Subcutaneous abdominal adipose tissue (tissue), 5 donors: Measurements from ENCODE around the gene FAM200B.
A peak's percentile ranks its signal among the peaks of the same experiment; 100 is the strongest.

ENCODE experiments used
- H3K27ac ChIP-seq: one replicate; pipeline ENCODE4 v1.7.0; 2013; ENCODE audit warnings: low read depth, mild to moderate bottlenecking, inconsistent platforms, low read length, moderate library complexity
- H3K27me3 ChIP-seq, 5 donors: one replicate each; pipeline ENCODE4 v1.7.0; 2013; ENCODE audit warnings: low read length in 5 of 5, inconsistent platforms in 1 of 5; ENCODE audit not compliant: control insufficient read depth in 5 of 5, insufficient read depth in 4 of 5
- H3K36me3 ChIP-seq, 5 donors: one replicate each; pipeline ENCODE4 v1.7.0; 2013; ENCODE audit warnings: low read length in 5 of 5; ENCODE audit not compliant: control insufficient read depth in 5 of 5, insufficient read depth in 5 of 5
- H3K4me1 ChIP-seq, 5 donors: one replicate each; pipeline ENCODE4 v1.7.0; 2013; ENCODE audit warnings: low read length in 5 of 5, mild to moderate bottlenecking in 3 of 5, moderate library complexity in 1 of 5; ENCODE audit not compliant: control insufficient read depth in 5 of 5, insufficient read depth in 5 of 5
- H3K4me3 ChIP-seq, 5 donors: one replicate each; pipeline ENCODE4 v1.7.0; 2013; ENCODE audit warnings: low read length in 5 of 5, low read depth in 1 of 5
- H3K9ac ChIP-seq, 5 donors: one replicate each; pipeline ENCODE4 v1.7.0; 2013; ENCODE audit warnings: low read length in 5 of 5, mild to moderate bottlenecking in 4 of 5, moderate library complexity in 3 of 5
- H3K9me3 ChIP-seq, 5 donors: one replicate each; pipeline ENCODE4 v1.7.0; 2013; ENCODE audit warnings: low read length in 5 of 5; ENCODE audit not compliant: control insufficient read depth in 5 of 5
- donor health status: healthy.
- donor health status: healthy.
- donor health status: healthy.
- donor health status: healthy.
- donor health status: healthy.

The FAM200B gene

GRCh38 chr4:15681372-15682241, at the start of gene FAM200B:
FAM200B (plus strand) TSS chr4:15681827; CDS start chr4:15686978, 5,151 bp downstream.
- H3K27ac ChIP-seq, result peak within 1 kb of the TSS; percentile 98
- H3K9ac ChIP-seq, result peak within 1 kb of the TSS; percentile 84 to 99 (median 98)
- no peaks in the 10 kb centered on the region for H3K27me3 ChIP-seq
- H3K36me3 ChIP-seq, result peaks cover 5 to 9% (median 5%) of the 10 kb centered on the region in 5 donors
- no peaks in the 10 kb centered on the region for H3K9me3 ChIP-seq
- peaks cover 0 to 21% (median 19%) of the 10 kb centered on the region in 5 donors for H3K4me1 ChIP-seq
- H3K4me3 ChIP-seq, result peak within 1 kb of the TSS; percentile 73 to 96 (median 90)

DNA sequence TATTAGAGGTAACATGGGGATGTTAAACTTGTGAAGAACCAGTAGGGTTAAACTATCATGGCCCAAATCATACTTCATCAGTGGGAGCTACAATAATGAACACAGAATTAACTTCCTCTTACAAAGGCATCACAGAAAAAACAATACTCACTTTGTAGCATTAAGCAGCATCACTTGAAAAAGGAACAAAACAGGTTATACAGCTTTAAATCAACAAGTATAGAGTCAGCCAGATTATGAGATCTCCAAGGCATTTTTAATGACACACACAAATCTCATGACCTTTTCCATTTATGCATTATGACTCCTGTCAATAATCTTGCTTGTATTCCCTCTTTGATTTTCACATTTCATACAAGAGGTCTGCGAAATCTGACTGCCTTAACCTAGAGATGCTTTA, 44.8 kb upstream of the FAM200B start:
- H3K36me3 ChIP-seq, result peaks cover 27 to 44% (median 41%) of the 10 kb centered on the region in 5 donors
- H3K4me3 ChIP-seq, result no peak overlapping the region
- H3K4me1 ChIP-seq, result no peaks in the 10 kb centered on the region
- no peaks in the 10 kb centered on the region for H3K9me3 ChIP-seq
- no peaks in the 10 kb centered on the region for H3K27me3 ChIP-seq
- no peak overlapping the region for H3K27ac ChIP-seq
- no peak overlapping the region for H3K9ac ChIP-seq

GRCh38 chr4:15638418-15638817, 43.2 kb upstream of the FAM200B start:
- H3K4me3 ChIP-seq, result no peak overlapping the region
- H3K27ac ChIP-seq, result no peak overlapping the region
- H3K4me1 ChIP-seq, result peaks cover 0 to 4% (median 0%) of the 10 kb centered on the region in 5 donors
- H3K9me3 ChIP-seq, result no peaks in the 10 kb centered on the region
- no peaks in the 10 kb centered on the region for H3K27me3 ChIP-seq
- H3K9ac ChIP-seq, result no peak overlapping the region
- H3K36me3 ChIP-seq, result peaks cover 23 to 43% (median 33%) of the 10 kb centered on the region in 5 donors

DNA sequence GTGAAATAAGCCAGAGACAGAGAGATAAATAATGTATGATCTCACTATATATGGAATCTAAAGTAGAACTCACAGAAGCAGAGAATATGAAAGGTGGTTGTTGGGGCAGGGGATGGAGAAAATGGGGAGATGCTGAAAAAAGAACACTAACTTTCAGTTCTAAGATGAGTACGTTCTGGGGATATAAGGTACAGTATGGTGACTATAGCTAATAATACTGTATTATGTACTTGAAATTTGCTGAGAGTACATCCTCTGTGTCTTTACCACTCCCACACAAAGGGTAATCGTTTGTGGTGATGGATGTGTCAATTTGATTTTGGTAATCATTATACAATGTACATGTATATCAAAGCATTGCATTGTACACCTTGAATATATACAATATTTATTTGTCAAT, 33.0 kb upstream of the FAM200B start:
- no peaks in the 10 kb centered on the region for H3K27me3 ChIP-seq
- H3K36me3 ChIP-seq, result peaks cover 0 to 3% (median 0%) of the 10 kb centered on the region in 5 donors
- no peak overlapping the region for H3K27ac ChIP-seq
- H3K9me3 ChIP-seq, result no peaks in the 10 kb centered on the region
- H3K4me1 ChIP-seq, result peaks cover 2 to 52% (median 40%) of the 10 kb centered on the region in 5 donors
- H3K4me3 ChIP-seq, result no peak overlapping the region
- peak overlapping the region in 1 of 5 donors; percentile 17 for H3K9ac ChIP-seq

DNA sequence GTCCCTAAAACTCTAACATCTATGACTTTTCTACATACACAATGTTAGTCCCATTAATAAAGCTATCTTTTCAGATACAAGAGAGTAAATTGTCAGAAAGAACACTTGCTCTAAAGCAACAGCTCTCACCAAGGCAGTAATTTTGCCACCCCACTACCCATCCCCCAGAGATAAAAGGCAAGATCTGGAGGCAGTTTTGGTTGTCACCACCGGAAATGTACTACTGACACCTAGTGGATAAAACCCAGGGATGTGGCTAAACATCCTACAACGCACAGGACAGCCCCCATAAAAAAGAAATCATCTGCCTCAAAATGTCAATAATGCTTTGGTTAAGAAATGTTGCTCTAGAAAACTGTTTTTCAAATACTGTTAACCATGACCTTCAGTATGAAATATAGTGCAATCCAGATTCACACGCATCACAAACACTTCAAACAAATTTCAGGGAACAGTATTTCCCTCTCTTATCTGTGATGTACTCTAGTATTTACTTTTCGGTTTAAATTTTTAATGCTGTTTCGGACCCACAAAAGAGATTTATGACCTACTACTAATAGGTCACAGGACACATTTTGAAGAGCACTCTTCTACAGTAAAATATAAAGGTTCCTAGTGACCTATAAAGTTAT, 31.6 kb upstream of the FAM200B start:
- H3K9ac ChIP-seq, result no peak overlapping the region
- H3K9me3 ChIP-seq, result no peaks in the 10 kb centered on the region
- peaks cover 5 to 55% (median 48%) of the 10 kb centered on the region in 5 donors for H3K4me1 ChIP-seq
- peak overlapping the region; percentile 99 for H3K27ac ChIP-seq
- no peaks in the 10 kb centered on the region for H3K27me3 ChIP-seq
- no peaks in the 10 kb centered on the region for H3K36me3 ChIP-seq
- H3K4me3 ChIP-seq, result peak overlapping the region in 1 of 5 donors; percentile 10

- H3K9ac ChIP-seq, result peak overlapping the region in 4 of 5 donors; percentile 22 to 92 (median 68)
- peak overlapping the region; percentile 99 for H3K27ac ChIP-seq
- no peak overlapping the region for H3K4me3 ChIP-seq
- H3K9me3 ChIP-seq, result no peaks in the 10 kb centered on the region
- H3K27me3 ChIP-seq, result no peaks in the 10 kb centered on the region
- no peaks in the 10 kb centered on the region for H3K36me3 ChIP-seq
- H3K4me1 ChIP-seq, result peaks cover 5 to 63% (median 53%) of the 10 kb centered on the region in 5 donors
Measured at GRCh38 chr4:15651676-15652075, 30.0 kb upstream of the FAM200B start.

DNA sequence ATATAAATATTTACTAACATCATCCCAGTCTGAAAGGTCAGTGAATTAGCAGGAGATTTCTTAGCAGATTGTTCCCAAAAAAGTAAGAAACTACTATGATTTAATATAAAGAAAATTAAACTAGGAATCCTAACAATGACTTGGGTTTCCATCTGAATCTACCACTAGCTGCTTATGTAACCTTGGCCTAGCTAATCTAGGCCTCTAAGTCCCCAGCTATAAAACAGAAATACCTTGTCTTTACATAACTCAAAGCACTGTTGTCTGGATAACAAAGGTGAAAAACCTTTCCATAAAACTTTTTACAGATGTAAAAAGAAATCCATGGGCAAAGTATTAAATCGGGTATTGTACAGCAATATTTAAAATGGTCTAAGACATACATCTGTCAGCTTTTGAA, 29.4 kb upstream of the FAM200B start:
- no peaks in the 10 kb centered on the region for H3K9me3 ChIP-seq
- peaks cover 5 to 68% (median 53%) of the 10 kb centered on the region in 5 donors for H3K4me1 ChIP-seq
- H3K9ac ChIP-seq, result peak overlapping the region; percentile 22 to 92 (median 57)
- H3K27ac ChIP-seq, result peak overlapping the region; percentile 99
- no peak overlapping the region for H3K4me3 ChIP-seq
- no peaks in the 10 kb centered on the region for H3K36me3 ChIP-seq
- no peaks in the 10 kb centered on the region for H3K27me3 ChIP-seq

DNA sequence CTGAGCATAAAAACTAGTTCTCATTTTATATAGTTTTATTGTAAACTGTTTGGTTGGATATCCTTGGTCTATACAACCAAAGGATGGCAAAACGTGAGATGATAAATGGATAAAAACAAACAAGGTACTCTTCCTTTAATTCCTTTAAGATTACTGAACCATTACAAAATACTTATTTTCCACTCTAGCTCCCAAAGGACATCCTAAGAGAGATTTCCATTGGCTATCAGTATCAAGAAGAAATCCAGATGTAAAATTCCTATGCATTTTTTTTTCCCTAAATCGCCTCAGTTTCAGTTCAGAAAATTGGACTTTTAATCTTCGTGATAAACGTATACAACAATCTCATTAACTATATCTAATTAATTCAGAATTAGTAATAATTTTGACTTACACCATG, 28.8 kb upstream of the FAM200B start:
- Histone ChIP-seq H3K4me3 (peak overlapping the region in 3 of 5 donors; percentile 79 to 90 (median 86)), H3K9ac (peak overlapping the region in 4 of 5 donors; percentile 81 to 93 (median 90))

DNA sequence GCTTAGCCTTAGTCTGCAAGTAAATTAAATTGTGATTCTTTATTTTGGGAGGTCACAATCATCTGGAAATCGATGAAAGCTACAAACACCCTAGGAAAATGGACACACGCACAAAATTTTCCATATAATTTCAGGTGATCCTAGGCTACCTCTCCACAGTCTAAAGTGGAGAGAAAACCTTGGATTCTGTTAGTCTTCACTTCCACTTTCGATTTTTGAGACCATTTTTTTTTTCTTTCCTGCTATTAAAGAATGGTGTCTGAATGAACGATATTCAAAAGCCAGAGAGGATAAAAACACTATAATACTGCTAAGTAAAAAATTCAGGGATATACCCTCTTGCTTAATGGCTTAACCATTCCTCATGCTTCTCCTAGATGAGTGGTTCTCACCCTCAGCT, 28.2 kb upstream of the FAM200B start:
- H3K27ac ChIP-seq, result peak overlapping the region; percentile 99
- peaks cover 5 to 76% (median 54%) of the 10 kb centered on the region in 5 donors for H3K4me1 ChIP-seq
- H3K9me3 ChIP-seq, result no peaks in the 10 kb centered on the region
- peak overlapping the region; percentile 87 to 93 (median 91) for H3K9ac ChIP-seq
- H3K36me3 ChIP-seq, result no peaks in the 10 kb centered on the region
- H3K4me3 ChIP-seq, result peak overlapping the region; percentile 74 to 94 (median 86)
- H3K27me3 ChIP-seq, result no peaks in the 10 kb centered on the region

More for the DNA sequence above, 28.8 kb upstream of the FAM200B start:
- Histone ChIP-seq H3K27me3 (no peaks in the 10 kb centered on the region), H3K4me1 (peaks cover 5 to 72% (median 50%) of the 10 kb centered on the region in 5 donors), H3K9me3 (no peaks in the 10 kb centered on the region), H3K36me3 (no peaks in the 10 kb centered on the region), H3K27ac (peak overlapping the region; percentile 99)
